K562 treated with DMSO at 1 percent for 4 hours (cell line): Measurements from ENCODE around the gene LCE6A. TPM values are rescaled to one million over a fixed set of nuclear protein-coding genes. Genes with fewer than 3 reads are reported as not detected.

Experiments used
- total RNA-seq: library from RNA; unstranded; fragments of 300-600 nt; gene quantifications from 2 replicates; pipeline ENCODE4 v1.2.3, GENCODE V29; 2022; ENCODE audit not compliant: insufficient read depth

LCE6A gene, protein sequence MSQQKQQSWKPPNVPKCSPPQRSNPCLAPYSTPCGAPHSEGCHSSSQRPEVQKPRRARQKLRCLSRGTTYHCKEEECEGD
- total RNA-seq = not detected in 2 replicates

DNA sequence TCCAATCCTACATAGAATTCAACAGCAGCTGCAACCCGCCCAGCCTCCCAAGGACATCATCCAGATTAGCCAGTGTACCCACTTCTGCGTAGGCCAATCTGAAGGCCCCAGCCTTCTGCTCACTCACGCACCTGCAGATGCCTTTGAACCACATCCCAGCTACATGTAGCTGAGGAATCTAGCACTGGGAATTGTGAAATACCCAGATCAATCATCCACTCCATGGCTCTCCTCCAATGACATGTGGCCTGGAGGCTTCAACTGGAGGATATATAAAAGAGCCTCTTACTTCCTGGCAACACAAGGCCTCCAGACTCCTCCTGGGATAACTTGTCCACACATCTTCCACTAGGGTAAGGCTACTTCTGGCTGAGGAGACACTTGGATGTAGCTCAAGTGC lies at the start of gene LCE6A:
TSS of gene LCE6A (plus strand) at position 301 of the 400 bp plus-strand sequence. CDS start 665 bp downstream, outside the sequence.

DNA sequence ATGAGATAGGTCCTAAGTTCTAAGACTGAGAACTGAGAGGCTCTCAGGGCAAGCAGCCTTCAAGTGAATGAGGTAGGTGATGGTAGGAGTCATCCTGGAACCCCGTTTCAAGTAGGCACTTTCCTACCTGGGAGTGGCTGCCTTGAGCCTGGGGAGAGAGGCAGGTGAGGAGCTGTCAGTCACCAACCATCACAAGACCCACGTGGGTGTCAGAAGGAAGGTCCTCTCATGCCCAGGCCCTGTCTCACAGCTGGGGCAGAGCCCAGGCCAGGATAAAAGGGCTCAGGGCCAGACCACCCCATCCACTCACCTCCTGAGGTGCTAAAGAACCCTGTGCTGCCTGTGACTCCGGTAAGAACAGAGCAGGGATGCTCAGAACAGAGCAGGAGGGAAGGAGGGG lies 46.2 kb upstream of the LCE6A start, which contains the start of gene LCE1D:
TSS of gene LCE1D (plus strand) at position 301 of the 400 bp plus-strand sequence. CDS start 1,074 bp downstream, outside the sequence.

DNA sequence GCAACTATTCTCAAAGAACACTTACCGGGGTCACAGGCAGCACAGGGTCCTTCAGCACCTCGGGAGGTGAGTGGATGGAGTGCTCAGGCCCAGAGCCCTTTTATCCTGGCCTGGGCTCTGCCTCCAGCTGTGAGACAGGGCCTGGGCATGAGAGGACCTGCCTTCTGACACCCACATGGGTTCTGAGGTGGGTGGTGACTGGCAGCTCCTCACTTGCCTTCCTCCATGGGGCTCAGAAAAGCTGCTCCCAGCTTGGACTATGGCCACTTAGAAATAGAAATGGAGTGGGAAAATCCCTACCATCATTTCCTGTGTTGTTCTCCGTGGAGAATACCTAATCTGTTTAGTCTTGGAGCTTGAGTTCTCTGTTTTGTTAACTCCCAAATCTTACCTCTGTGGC lies 36.1 kb upstream of the LCE6A start, which contains the start of gene LCE1C:
TSS of gene LCE1C (minus strand) at position 76 of the 400 bp plus-strand sequence. CDS start 1,173 bp downstream, outside the sequence.

DNA sequence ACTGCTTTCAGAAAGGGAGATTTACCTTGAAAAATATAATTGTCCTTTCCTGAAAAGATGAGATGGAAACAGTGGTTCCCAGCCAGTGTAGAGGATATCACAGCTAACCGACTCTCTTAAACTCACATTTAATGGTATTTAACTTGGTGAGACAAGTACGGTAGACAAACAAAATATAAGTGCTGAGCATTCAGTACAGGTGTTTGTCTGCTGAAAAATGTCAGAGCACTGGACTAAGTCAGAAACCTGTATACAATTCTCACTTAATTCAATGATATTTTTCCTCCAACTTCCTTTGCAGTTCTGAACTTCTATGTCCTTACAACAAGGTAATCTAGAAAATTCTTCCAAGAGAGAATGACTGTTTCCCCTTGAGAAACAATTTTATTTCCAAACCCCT lies 31.0 kb upstream of the LCE6A start, which contains the start of gene LCE1B:
TSS of gene LCE1B (plus strand) at position 301 of the 400 bp plus-strand sequence. CDS start 476 bp downstream, outside the sequence.

DNA sequence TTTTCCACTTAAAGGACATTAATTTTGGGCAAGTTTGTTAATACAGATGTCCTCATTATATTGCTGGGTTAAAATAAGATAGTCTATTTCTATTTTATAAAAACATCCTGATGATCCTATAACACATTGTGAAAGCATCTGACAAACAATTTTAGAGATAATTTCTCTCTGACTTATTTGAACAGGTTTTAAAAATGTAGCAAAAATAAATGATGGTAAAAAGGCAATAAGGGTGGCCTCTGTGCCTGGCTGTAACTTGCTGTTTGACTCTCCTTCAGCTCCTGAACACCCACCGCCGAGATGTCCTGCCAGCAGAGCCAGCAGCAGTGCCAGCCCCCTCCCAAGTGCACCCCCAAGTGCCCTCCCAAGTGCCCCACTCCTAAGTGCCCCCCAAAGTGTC lies 15.5 kb upstream of the LCE6A start, which contains the start of gene LCE1A:
TSS of gene LCE1A (plus strand) at position 301 of the 400 bp plus-strand sequence. CDS start at position 301, 0 bp downstream.

DNA sequence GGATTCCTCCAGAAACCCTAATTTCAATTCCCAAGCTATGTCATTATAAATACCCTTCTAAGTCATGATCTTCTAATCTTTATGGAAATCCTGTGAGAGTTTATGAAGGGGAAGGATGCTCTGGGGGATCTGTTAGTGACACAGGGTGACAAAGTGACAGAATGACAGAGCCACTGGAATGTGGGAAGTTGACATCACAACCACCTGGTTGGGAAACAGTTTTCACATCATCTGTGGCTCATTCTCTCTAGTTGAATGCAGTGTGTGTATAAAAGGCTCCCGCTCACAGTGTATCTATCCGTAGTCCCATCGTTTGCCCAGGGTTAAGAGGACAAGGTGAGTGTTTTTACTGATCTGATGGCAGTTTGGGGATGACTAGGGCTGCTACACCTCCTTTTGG lies 17.0 kb downstream of the LCE6A start, which contains the start of gene LCE7A:
TSS of gene LCE7A (plus strand) at position 301 of the 400 bp plus-strand sequence. CDS start 702 bp downstream, outside the sequence.

DNA sequence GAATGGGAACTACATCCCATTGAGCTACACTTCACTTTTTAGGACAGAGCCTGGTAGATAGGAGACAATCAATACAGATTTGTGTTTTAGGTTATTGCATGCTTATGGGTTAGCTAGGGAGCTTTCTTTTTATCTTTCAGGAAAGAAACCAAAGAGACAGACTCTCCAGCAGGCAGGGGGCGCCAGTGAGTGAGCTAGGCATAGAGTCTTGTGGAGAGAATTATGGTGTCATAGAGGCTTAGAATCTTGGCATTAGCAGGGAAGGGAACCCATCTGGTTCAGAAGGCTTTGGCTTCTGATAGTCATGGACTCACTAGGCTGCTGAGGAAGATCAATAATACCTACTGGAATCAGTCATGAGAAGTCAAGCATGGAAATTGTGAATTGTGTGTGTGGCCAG lies 35.4 kb downstream of the LCE6A start, which contains the start of gene SMCP:
TSS of gene SMCP (plus strand) at position 281 of the 400 bp plus-strand sequence. CDS start 6,101 bp downstream, outside the sequence.

Other genes starting within 250 kb of the LCE6A start
- gene LCE3C, start 242.6 kb upstream of the LCE6A start, total RNA-seq = not detected in 2 replicates
- gene LCE3B, start 229.0 kb upstream of the LCE6A start, total RNA-seq = not detected in 2 replicates
- not detected in 2 replicates for gene LCE3A, start 219.8 kb upstream of the LCE6A start, total RNA-seq
- gene LCE2D, start 179.5 kb upstream of the LCE6A start, total RNA-seq = not detected in 2 replicates
- not detected in 2 replicates for gene LCE2C, start 167.6 kb upstream of the LCE6A start, total RNA-seq
- not detected in 2 replicates for gene LCE2B, start 156.7 kb upstream of the LCE6A start, total RNA-seq
- not detected in 2 replicates for gene LCE2A, start 144.5 kb upstream of the LCE6A start, total RNA-seq
- gene LCE4A, start 134.7 kb upstream of the LCE6A start, total RNA-seq = not detected in 2 replicates
- gene KPRP, start 84.8 kb upstream of the LCE6A start, total RNA-seq = not detected in 2 replicates
- not detected in 2 replicates for gene LCE1F, start 67.7 kb upstream of the LCE6A start, total RNA-seq
- gene LCE1E, start 56.6 kb upstream of the LCE6A start, total RNA-seq = not detected in 2 replicates
- not detected in 2 replicates for gene LCE1D, start 46.1 kb upstream of the LCE6A start, total RNA-seq
- not detected in 2 replicates for gene LCE1C, start 36.2 kb upstream of the LCE6A start, total RNA-seq
- not detected in 2 replicates for gene LCE1B, start 30.9 kb upstream of the LCE6A start, total RNA-seq
- not detected in 2 replicates for gene LCE1A, start 15.4 kb upstream of the LCE6A start, total RNA-seq
- gene LCE7A, start 17.1 kb downstream of the LCE6A start, total RNA-seq = not detected in 2 replicates
- not detected in 2 replicates for gene SMCP, start 35.5 kb downstream of the LCE6A start, total RNA-seq
- not detected in 2 replicates for gene IVL, start 65.7 kb downstream of the LCE6A start, total RNA-seq
- gene SPRR5, start 104.3 kb downstream of the LCE6A start, total RNA-seq = not detected in 2 replicates
- gene SPRR4, start 127.8 kb downstream of the LCE6A start, total RNA-seq = not detected in 2 replicates
- not detected in 2 replicates for gene SPRR1A, start 141.2 kb downstream of the LCE6A start, total RNA-seq
- gene SPRR3, start 158.9 kb downstream of the LCE6A start, total RNA-seq = not detected in 2 replicates
- not detected in 2 replicates for gene SPRR1B, start 188.3 kb downstream of the LCE6A start, total RNA-seq
- 36.6 and 103 TPM in 2 replicates for gene SPRR2D, start 198.3 kb downstream of the LCE6A start, total RNA-seq
- gene SPRR2A, start 214.7 kb downstream of the LCE6A start, total RNA-seq = not detected in 2 replicates
- not detected in 2 replicates for gene SPRR2B, start 228.8 kb downstream of the LCE6A start, total RNA-seq